HG03469 (cell line): ENCODE results near the gene ERMAP.
"Not testable (repeated sequence)": the region's sequence is repeated elsewhere in the genome, so short reads cannot be mapped to it uniquely, and the experiment has no call there.

ENCODE experiments used
- ATAC-seq: cut with Tn5 transposase; IDR thresholded peaks from one replicate; pipeline ENCODE4 v1.9.1; 2021; ENCODE audit warnings: mild to moderate bottlenecking, moderate library complexity, moderate number of reproducible peaks; ENCODE audit not compliant: unreplicated experiment

The ERMAP gene

DNA sequence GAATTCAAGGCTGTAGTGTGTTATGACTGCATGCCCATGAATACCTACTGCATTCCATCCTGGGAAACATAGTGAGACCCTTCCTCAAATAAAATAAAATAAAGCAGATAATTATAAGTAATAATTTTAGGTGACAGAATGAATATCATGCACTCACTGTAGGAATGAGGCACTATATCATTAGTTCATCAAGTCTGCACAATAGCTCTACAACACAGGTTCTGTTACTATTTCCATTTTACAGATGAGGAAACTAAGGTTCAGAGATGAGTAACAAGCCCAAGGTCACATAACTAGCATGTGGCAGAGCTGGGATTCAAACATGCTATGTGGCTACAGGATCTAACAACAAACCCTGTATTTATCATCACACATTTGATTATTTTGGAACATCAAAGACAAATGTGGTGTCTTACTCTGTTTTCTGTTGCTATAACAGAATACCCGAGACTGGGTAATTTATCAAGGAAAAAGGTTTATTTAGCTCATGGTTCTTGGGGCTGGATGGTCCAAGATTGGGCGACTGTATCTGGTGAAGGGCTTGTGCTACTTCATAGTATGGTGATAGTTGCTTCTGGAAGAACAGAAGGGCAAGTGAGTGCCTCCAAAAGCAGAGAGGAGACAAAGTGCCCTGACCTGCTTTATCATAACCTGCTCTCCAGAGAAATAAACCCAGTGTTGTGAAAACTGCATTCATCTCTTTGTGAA, 24.7 kb downstream of the ERMAP start:
- no peak for ATAC-seq

DNA sequence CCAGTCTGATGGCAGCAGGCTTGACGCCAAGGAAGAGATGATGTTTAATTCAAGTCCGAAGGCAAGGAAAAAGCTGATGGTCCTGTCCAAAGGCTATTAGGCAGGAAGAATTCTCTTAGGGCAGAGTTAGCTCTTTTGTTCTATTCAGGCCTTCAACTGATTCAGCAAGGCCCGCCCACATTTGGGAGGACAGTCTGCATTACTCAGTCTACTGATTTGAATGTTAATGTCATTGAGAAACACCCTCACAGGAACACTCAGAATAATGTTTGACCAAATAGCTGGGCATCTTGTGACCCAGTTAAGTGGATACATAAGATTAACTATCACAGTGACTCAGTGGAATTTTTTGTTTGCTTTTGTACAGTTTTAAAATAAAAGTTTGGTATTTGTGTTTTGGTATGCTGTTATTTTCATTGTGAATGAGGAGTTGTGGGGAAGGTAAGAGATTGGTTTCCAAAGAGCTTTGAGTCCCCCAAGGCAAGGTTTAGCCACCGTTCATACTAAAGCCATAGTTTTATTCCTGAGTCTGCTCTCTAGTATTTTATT, 27.7 kb downstream of the ERMAP start:
- no peak for ATAC-seq

- ATAC-seq, result no peak
Observed at GRCh38 chr1:42845193-42845592, 28.3 kb downstream of the ERMAP start.

DNA sequence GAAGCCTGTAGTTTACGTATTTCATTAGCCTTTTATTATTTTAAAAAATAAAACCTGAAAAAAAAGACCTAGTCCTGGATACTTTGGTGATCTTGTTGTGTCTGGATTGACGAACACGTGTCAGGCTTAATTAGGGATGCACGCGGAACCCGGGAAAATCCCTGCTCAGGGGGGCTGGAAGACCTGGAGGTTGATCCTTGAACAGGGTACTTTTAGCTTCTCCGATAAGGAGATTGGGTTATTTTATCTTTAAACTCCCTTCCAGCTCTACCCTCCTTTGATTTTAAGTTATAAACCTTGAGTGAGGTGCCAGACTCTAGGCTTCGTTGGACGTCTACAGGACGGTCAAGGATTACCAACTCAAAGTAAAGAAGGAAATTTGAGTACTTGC, 28.9 kb downstream of the ERMAP start:
- no peak for ATAC-seq

GRCh38 chr1:42846257-42847110, 29.6 kb downstream of the ERMAP start, which contains the start of gene ZNF691:
ZNF691 (plus strand) TSS chr1:42846613; CDS start chr1:42849659, 3,046 bp downstream.
- ATAC-seq, result peak; percentile 83

DNA sequence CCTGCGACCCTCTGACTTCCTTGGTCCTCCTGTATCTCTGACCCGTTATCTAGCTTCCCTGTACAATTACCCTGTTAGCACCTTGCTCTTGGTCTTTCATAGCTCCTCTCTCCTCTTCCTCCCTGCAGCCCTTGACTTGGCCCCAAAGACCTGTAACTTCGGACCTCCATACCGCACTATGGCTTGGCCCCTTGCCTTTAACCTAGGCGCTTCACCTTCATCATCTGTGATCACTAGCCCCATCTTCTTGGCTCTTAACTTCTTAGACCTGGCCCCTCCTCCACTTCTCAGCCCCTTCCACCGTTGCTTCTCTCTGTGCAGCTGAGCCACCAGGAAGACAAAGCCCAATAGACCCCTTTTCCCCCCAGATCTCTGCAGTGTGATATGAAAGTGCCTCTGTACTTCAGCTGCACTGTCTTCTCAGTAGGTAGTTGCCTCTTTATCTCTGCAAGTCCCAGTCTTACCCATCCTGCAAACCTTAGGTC, 30.2 kb downstream of the ERMAP start:
- ATAC-seq, result no peak

DNA sequence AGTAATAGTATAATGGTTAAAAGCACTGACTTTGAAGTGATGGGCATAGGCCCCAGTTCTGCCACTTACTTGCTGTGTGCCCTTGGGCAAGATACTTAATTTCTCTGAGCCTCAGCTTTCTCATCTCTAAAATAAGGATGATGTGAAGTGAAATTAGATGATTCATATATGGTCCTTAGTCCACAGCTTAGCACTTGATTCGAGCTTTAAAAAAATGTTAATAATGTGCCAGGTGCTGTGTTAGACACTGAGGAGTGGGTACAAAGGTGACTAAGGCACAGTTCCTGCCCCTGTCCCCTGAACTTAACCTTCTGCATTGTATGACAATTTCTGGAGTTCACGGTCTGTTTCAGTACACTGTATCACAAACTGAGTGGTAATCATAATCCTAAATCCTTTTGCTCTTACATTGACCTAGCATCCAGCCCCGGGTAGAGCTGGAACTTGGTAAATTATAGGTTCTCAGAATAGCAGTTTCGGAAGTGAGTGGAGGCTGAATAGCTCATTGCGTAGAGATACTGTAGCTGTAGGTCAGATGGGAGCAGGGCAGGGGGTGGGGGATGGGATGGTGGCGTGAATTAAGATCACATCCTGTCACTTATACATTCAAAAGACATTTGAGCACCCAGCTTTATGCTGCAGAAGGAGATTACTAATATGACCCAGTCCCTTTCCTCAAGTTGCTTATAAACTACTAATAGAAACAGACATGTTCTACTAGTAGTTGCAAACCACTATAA, 31.0 kb downstream of the ERMAP start:
- no peak for ATAC-seq

- ATAC-seq, result no peak
Observed at GRCh38 chr1:42848823-42849537, 32.1 kb downstream of the ERMAP start.

DNA sequence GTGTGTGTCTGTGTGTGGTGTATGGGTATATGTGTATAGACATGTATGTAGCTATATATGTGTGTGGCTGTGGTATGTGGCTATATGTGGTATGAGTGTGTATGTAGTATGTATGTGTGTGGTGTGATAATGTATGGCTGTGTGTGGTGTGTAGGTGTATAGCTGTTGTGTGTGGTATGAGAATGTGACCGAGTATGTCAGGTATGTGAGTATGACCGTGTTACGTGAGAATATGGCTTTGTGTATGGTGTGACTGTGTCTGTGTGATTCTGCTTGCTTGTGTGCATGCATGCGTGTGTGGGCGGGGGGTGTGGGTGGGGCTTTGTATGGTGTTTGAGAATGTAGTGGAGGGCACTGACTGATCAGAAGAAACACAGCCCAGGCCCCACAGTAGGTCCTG, 33.0 kb downstream of the ERMAP start:
- no peak for ATAC-seq

DNA sequence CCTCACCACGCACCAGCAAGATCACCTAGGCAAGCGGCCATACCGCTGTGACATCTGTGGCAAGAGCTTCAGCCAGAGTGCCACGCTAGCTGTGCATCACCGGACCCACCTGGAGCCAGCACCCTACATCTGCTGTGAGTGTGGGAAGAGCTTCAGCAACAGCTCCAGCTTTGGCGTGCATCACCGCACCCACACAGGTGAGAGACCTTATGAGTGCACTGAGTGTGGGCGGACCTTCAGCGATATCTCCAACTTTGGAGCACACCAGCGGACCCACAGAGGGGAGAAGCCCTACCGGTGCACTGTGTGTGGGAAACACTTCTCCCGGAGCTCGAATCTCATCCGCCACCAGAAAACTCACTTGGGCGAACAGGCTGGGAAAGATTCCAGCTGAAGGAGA, 34.5 kb downstream of the ERMAP start:
- no peak for ATAC-seq

DNA sequence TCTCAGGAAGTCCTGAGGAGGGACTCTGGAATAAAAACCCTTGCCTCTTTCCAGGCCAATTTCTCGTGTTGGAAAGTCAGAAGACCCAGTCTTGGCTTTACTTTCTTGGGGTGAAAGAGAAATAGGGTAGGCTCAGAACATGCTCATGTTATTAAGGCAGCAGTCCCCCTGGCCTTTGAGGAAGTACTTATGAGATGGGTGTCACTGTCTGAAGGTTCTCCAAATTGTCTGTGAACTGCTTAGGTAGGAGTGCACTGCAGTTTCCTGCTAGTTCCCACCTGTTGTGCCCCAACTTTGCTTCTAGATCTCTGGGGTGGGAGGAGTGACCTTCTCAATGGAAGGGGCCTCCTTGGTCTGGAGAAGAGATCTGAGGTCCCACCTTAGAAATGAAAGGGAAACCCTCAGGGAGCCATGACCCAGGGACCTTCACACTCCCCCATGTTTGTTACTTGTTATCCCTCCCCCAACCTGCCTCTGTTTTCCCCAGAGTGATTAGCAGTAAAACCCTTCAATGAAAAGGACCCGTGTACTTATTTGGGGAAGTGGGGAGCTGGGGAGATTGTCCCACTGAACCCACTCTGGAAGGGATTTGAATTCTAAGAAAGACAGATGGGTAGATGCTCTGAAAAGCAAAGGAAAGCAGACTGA, 35.2 kb downstream of the ERMAP start:
- ATAC-seq, result no peak

- ATAC-seq, result no peak
Observed at GRCh38 chr1:42852608-42852980, 35.7 kb downstream of the ERMAP start.

GRCh38 chr1:42853116-42853884, 36.4 kb downstream of the ERMAP start:
- no peak for ATAC-seq

GRCh38 chr1:42856554-42856953, 39.6 kb downstream of the ERMAP start:
- not testable (repeated sequence) for ATAC-seq

DNA sequence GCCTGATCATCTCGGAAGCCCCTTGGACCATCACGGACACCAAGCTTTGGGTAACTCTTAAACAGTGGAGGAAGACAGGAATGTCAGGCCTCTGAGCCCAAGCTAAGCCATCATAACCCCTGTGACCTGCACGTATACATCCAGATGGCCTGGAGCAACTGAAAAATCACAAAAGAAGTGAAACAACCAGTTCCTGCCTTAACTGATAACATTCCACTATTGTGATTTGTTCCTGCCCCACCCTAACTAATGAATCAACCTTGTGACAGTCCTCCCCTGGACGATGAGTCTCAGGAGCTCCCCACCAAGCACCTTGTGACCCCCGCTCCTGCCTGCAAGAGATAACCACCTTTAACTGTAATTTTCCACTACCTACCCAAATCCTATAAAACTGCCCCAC, 42.4 kb downstream of the ERMAP start:
- ATAC-seq, result not testable (repeated sequence)

DNA sequence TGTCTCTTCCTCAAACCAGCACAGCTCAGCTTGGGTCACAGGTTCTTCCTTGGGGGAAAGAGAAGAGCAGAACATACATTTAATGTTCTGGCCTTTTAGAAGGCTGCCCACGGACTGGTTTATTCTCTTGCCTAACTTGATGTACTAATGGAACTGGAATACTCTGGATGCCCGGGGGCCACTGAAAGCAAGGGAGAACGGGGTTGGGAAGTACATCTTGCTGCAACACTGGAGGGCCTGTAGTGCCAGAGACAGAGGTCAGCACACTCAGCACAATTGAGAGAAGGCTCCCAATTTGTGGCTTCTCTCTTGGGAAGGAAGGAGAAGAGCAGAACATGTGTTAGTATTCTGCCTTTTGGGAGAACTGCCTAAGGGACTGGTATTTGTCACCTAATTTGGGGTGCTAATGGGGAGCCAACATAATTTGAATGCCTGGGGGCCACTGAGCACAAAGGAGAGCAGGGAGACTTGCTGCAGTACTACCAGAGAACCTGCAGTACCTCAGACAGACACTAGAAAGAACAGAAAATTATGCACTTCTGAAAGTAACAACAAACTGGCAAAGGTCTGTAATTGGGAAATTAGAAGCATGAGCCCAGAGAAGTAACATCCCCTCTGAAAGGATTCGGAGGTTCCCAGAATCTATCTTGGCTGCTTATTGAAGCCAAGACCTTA, 43.6 kb downstream of the ERMAP start:
- no peak for ATAC-seq

GRCh38 chr1:42861014-42861399, 44.1 kb downstream of the ERMAP start:
- ATAC-seq, result no peak

GRCh38 chr1:42866549-42866948, 49.6 kb downstream of the ERMAP start:
- ATAC-seq, result no peak

DNA sequence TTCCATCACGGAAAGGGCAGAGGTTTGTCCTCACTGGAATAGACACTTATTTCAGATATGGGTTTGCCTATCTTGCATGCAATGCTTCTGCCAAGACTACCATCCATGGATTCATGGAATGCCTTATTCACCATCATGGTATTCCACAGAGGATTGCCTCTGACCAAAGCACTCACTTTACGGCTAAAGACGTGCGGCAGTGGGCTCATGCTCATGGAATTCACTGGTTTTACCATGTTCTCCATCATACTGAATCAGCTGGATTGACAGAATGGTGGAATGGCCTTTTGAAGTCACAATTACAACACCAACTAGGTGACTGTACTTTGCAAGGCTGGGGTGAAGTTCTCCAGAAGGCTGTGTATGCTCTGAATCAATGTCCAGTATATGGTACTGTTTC, 51.5 kb downstream of the ERMAP start:
- not testable (repeated sequence) for ATAC-seq
